ENCODE results near the gene CATSPERD. TPM values are rescaled to one million over a fixed set of nuclear protein-coding genes. Genes with fewer than 3 reads are reported as not detected.

CATSPERD gene
- total and polyA plus RNA-seq, 9 of the 15 experiments (the other 6 are each of a cell fraction or from before 2014, with no cell fraction given), result not detected

DNA sequence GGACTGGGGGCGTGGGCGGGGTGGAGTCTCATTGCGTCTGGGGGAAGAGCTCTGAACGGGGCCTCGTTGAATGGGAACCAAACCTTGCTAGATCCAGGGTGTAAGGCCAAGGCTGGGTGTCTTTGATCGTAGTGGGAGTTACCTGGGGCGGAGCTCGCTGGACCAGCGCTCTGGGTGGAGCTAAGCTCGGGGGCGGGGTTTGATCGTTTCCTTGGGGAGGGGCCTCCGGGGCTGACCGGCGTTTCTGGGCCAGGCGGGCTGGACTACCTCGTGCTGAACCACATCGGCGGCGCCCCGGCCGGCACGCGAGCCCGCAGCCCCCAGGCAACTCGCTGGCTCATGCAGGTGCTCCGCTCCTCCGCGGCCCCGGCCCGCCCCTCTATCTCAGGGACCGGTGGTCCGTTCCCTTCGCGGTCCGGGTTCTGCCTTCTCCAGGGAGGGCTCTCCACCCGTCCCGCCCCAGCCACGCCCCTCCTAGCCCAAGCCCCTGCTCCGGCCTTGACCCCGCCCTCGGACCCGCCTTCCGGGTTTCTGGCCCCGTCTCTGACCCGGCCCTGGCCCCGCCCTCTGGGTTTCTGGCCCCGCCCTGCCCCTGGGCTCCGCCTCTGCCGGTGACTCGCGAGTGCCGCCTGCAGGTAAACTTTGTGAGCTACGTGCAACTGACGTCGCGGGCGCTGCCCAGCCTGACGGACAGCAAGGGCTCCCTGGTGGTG lies 33.6 kb upstream of the CATSPERD start (continued):
- TF ChIP-seq FOXP1 (CRISPR knock-in tag; IDR thresholded peaks at IDR 0.05) (peak; percentile 71; the same call in 1 of the 2 replicates), E2F8 (IDR thresholded peaks at IDR 0.05; ENCODE audit: low read depth, partially characterized antibody) (no peak), PML (IDR thresholded peaks at IDR 0.05; ENCODE audit: low read length) (no peak), GABPB2 (CRISPR knock-in tag; conservative IDR thresholded peaks at IDR 0.05) (no peak), POLR3G (IDR thresholded peaks at IDR 0.05; ENCODE audit: extremely low read depth, insufficient read length, insufficient replicate concordance) (no peak), ZNF253 (CRISPR knock-in tag; conservative IDR thresholded peaks at IDR 0.05) (no peak), CCNT2 (IDR thresholded peaks at IDR 0.05; ENCODE audit: borderline replicate concordance, extremely low read depth, insufficient read length, low read depth, low read length) (peak; percentile 72)
- TF ChIP-seq, protein P1, sequence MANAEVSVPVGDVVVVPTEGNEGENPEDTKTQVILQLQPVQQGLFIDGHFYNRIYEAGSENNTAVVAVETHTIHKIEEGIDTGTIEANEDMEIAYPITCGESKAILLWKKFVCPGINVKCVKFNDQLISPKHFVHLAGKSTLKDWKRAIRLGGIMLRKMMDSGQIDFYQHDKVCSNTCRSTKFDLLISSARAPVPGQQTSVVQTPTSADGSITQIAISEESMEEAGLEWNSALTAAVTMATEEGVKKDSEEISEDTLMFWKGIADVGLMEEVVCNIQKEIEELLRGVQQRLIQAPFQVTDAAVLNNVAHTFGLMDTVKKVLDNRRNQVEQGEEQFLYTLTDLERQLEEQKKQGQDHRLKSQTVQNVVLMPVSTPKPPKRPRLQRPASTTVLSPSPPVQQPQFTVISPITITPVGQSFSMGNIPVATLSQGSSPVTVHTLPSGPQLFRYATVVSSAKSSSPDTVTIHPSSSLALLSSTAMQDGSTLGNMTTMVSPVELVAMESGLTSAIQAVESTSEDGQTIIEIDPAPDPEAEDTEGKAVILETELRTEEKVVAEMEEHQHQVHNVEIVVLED (CRISPR knock-in tag; IDR thresholded peaks at IDR 0.05), result no peak
- TF ChIP-seq, protein P2, sequence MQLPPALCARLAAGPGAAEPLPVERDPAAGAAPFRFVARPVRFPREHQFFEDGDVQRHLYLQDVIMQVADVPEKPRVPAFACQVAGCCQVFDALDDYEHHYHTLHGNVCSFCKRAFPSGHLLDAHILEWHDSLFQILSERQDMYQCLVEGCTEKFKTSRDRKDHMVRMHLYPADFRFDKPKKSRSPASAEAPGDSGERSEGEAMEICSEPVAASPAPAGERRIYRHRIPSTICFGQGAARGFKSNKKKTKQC (CRISPR knock-in tag; IDR thresholded peaks at IDR 0.05), result 0 out of 2 replicates have a peak, but pooled peaks have one; percentile 48
- TF ChIP-seq, protein P3, sequence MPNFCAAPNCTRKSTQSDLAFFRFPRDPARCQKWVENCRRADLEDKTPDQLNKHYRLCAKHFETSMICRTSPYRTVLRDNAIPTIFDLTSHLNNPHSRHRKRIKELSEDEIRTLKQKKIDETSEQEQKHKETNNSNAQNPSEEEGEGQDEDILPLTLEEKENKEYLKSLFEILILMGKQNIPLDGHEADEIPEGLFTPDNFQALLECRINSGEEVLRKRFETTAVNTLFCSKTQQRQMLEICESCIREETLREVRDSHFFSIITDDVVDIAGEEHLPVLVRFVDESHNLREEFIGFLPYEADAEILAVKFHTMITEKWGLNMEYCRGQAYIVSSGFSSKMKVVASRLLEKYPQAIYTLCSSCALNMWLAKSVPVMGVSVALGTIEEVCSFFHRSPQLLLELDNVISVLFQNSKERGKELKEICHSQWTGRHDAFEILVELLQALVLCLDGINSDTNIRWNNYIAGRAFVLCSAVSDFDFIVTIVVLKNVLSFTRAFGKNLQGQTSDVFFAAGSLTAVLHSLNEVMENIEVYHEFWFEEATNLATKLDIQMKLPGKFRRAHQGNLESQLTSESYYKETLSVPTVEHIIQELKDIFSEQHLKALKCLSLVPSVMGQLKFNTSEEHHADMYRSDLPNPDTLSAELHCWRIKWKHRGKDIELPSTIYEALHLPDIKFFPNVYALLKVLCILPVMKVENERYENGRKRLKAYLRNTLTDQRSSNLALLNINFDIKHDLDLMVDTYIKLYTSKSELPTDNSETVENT (CRISPR knock-in tag; IDR thresholded peaks at IDR 0.05), result no peak
- TF ChIP-seq, protein P4, sequence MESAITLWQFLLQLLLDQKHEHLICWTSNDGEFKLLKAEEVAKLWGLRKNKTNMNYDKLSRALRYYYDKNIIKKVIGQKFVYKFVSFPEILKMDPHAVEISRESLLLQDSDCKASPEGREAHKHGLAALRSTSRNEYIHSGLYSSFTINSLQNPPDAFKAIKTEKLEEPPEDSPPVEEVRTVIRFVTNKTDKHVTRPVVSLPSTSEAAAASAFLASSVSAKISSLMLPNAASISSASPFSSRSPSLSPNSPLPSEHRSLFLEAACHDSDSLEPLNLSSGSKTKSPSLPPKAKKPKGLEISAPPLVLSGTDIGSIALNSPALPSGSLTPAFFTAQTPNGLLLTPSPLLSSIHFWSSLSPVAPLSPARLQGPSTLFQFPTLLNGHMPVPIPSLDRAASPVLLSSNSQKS (CRISPR knock-in tag; IDR thresholded peaks at IDR 0.05), result no peak
- TF ChIP-seq, protein P5, sequence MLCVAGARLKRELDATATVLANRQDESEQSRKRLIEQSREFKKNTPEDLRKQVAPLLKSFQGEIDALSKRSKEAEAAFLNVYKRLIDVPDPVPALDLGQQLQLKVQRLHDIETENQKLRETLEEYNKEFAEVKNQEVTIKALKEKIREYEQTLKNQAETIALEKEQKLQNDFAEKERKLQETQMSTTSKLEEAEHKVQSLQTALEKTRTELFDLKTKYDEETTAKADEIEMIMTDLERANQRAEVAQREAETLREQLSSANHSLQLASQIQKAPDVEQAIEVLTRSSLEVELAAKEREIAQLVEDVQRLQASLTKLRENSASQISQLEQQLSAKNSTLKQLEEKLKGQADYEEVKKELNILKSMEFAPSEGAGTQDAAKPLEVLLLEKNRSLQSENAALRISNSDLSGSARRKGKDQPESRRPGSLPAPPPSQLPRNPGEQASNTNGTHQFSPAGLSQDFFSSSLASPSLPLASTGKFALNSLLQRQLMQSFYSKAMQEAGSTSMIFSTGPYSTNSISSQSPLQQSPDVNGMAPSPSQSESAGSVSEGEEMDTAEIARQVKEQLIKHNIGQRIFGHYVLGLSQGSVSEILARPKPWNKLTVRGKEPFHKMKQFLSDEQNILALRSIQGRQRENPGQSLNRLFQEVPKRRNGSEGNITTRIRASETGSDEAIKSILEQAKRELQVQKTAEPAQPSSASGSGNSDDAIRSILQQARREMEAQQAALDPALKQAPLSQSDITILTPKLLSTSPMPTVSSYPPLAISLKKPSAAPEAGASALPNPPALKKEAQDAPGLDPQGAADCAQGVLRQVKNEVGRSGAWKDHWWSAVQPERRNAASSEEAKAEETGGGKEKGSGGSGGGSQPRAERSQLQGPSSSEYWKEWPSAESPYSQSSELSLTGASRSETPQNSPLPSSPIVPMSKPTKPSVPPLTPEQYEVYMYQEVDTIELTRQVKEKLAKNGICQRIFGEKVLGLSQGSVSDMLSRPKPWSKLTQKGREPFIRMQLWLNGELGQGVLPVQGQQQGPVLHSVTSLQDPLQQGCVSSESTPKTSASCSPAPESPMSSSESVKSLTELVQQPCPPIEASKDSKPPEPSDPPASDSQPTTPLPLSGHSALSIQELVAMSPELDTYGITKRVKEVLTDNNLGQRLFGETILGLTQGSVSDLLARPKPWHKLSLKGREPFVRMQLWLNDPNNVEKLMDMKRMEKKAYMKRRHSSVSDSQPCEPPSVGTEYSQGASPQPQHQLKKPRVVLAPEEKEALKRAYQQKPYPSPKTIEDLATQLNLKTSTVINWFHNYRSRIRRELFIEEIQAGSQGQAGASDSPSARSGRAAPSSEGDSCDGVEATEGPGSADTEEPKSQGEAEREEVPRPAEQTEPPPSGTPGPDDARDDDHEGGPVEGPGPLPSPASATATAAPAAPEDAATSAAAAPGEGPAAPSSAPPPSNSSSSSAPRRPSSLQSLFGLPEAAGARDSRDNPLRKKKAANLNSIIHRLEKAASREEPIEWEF (CRISPR knock-in tag; IDR thresholded peaks at IDR 0.05), result no peak

Data from K562 (cell line).